HG03457 (cell line): ENCODE results near the gene RBM14.
"Not testable (repeated sequence)": the region's sequence is repeated elsewhere in the genome, so short reads cannot be mapped to it uniquely, and the experiment has no call there.

Experiments
- ATAC-seq: cut with Tn5 transposase; IDR thresholded peaks from one replicate; pipeline ENCODE4 v1.9.1; 2021; ENCODE audit warnings: moderate number of reproducible peaks; ENCODE audit not compliant: unreplicated experiment

RBM14 gene

GRCh38 chr11:66598993-66599392 is 17.4 kb upstream of the RBM14 start:
- ATAC-seq = no peak

DNA sequence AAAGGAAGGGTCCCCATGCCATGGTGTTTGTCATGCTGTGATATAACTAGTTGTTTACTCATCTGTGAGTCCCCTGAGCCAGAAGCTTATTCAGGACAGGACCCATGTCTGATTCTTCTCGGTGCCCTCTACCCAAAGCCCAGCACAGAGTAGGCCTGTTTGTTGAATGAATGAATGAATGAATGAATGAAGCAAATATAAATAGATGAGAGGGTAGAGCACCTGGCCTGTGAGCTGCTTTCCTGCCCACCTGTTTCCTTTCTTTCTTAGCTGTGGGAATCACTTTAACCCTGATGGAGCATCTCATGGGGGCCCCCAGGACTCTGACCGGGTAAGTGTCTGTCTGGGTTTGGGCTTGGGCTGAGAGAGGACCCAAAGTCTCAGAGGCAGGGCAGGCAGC is 16.2 kb upstream of the RBM14 start:
- ATAC-seq = no peak

GRCh38 chr11:66600631-66601233 is 15.7 kb upstream of the RBM14 start:
- no peak for ATAC-seq

- ATAC-seq = no peak
Measured at GRCh38 chr11:66603072-66603471, 13.4 kb upstream of the RBM14 start.

DNA sequence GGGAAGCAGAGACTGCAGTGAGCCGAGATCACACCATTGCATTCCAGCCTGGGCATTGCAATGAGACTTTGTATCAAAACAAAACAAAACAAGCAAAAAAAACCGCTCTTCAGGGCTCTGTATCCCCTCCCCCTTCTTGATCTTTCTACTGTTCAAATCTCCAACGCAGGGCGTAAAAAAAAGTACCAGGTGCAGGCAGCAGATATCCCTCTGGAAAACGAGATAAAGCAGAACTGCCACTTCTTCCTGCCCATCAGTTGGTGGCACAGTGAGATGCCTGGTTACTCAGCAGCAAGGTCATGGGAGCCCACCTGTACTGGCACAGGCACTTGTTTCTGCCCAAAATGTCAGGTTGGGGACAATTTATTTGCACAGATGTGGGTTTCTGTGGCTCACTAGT is 12.3 kb upstream of the RBM14 start:
- ATAC-seq = no peak

DNA sequence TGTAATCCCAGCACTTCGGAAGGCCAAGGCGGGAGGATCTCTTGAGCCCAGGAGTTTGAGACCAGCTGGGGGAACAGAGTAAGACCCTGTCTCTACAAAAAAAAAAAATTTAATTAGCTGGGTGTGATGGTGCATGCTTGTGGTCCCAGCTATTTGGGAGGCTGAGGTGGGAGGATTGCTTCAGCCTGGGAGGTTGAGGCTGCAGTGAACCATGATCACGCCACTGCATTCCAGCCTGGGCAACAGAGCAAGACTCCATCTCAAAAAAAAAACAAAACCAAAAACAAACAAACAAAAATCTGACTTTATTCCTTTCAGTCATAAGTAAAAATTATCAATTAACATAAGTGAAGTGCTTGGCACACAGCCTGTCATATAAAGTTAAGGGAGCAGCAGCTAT is 9.8 kb upstream of the RBM14 start:
- ATAC-seq = not testable (repeated sequence)

GRCh38 chr11:66607126-66607834 is 9.2 kb upstream of the RBM14 start:
- ATAC-seq = no peak

GRCh38 chr11:66609721-66610617 is 6.5 kb upstream of the RBM14 start:
- no peak for ATAC-seq

DNA sequence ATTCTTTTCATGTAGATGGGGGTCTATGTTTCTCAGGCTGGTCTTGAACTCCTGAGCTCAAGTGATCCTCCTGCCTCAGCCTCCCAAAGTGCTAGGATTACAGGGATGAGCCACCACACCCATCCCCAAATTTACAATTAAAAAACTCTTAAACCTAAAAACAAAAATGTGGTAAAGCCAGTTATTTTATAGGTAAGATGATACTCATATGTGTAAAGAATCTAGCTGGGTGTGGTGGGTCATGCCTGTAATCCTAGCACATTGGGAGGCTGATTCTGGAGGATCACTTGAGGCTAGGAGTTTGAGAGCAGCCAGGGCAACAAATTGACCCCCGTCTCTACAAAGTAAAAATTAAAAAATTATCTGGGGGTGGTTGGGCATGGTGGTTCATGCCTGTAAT is 4.0 kb upstream of the RBM14 start:
- no peak for ATAC-seq

- no peak for ATAC-seq
Measured at GRCh38 chr11:66614073-66614472, 2.4 kb upstream of the RBM14 start.

- ATAC-seq = no peak
Measured at GRCh38 chr11:66617155-66617834, 865 bp downstream of the RBM14 start.

GRCh38 chr11:66619080-66619554 is 2.7 kb downstream of the RBM14 start:
- no peak for ATAC-seq

DNA sequence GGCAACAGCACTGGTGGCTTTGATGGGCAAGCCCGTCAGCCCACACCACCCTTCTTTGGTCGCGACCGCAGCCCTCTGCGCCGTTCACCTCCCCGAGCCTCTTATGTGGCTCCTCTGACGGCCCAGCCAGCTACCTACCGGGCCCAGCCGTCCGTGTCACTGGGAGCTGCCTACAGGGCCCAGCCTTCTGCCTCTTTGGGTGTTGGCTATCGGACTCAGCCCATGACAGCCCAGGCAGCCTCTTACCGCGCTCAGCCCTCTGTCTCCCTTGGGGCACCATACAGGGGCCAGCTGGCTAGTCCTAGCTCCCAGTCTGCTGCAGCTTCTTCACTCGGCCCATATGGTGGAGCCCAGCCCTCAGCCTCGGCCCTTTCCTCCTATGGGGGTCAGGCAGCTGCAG is 8.0 kb downstream of the RBM14 start:
- ATAC-seq = no peak

DNA sequence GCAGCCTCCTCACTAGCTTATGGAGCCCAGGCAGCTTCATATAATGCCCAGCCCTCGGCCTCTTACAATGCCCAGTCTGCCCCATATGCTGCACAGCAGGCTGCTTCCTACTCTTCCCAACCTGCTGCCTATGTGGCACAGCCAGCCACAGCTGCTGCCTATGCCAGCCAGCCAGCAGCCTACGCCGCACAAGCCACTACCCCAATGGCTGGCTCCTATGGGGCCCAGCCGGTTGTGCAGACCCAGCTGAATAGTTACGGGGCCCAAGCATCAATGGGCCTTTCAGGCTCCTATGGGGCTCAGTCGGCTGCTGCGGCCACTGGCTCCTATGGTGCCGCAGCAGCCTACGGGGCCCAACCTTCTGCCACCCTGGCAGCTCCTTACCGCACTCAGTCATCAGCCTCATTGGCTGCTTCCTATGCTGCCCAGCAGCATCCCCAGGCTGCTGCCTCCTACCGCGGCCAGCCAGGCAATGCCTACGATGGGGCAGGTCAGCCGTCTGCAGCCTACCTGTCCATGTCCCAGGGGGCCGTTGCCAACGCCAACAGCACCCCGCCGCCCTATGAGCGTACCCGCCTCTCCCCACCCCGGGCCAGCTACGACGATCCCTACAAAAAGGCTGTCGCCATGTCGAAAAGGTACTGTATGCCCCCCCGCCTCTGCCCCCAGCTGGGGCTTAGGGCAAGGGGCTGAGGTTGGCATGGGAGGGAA is 8.8 kb downstream of the RBM14 start:
- no peak for ATAC-seq

- ATAC-seq = no peak
Measured at GRCh38 chr11:66625752-66626149, 9.3 kb downstream of the RBM14 start.

GRCh38 chr11:66626382-66626781 is 10.0 kb downstream of the RBM14 start:
- no peak for ATAC-seq

DNA sequence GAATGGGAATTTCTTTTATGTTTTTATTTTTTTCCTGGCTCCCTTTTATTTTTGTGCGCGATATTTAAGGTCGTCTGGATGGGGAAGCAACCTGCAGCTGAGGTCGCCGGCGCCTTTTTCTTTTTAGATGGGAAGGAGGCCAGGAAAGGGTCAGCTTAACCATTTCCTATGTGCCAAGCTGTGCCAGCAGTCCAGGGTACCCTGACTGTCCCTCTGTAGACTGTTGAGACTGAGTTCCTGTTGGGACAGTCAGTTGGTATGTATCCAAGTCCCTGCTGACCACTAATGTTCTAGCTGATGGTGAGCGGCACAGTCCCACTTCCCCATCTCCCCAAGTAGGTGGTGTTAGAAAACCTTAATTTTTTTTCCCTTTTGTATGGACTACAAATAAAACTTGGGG is 10.5 kb downstream of the RBM14 start:
- no peak for ATAC-seq

DNA sequence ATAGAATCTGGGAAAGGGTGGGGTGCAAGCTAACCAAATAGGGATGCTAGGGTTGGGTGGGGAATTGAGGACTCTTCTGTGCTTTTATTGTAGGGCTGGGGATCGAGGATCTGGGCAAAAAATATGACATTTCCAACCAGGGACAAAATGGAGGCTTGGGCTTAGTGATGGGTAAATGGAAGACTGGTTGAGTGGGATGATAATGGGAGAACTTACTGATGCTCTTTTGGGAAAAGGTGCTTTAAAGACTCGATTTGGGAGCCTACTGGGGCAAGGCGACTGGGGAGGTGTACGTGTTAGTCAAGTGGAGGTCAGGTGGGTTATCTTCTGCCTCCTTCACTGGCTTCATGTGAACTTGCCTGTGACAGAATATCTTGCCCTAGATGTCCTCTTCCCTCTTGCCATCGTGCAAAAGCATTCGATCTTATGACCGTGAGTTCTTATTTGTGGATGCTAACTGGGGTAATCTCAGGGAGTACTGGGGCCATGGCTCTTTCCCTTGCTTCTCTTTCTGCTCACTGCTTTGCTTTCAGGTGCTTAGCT is 11.7 kb downstream of the RBM14 start:
- no peak for ATAC-seq

GRCh38 chr11:66629356-66629755 is 12.9 kb downstream of the RBM14 start:
- no peak for ATAC-seq

- ATAC-seq = no peak
Measured at GRCh38 chr11:66631883-66632282, 15.5 kb downstream of the RBM14 start.
